HepG2 (cell line): ENCODE results near the gene RPL3. TPM values are rescaled to one million over a fixed set of nuclear protein-coding genes. Genes with fewer than 3 reads are reported as not detected.

ENCODE experiments used
- AHR ChIP-seq: IDR thresholded peaks from 2 replicates; pipeline ENCODE4 v1.6.1; 2018; ENCODE audit warnings: missing genetic modification reagents, missing compliant biosample characterization
- CEBPG ChIP-seq: IDR thresholded peaks from 2 replicates; pipeline ENCODE4 v1.6.1; 2016
- CREM ChIP-seq, 2 experiments: sonication (generic) in 1 of 2; formaldehyde crosslinking in 1 of 2; IDR thresholded peaks; 2 replicates each; pipeline versions ENCODE4 v1.4.0 to v1.6.1; 2016 to 2020; ENCODE audit warnings: antibody characterized with exemption in 1 of 2, mild to moderate bottlenecking in 1 of 2, missing genetic modification reagents in 1 of 2
- EED ChIP-seq: sonication (generic); formaldehyde crosslinking; IDR thresholded peaks from 2 replicates; pipeline ENCODE4 v1.5.0; 2020; ENCODE audit warnings: mild to moderate bottlenecking, missing genetic modification reagents
- GTF3A ChIP-seq: sonication (generic); formaldehyde crosslinking; conservative IDR thresholded peaks from 2 replicates; pipeline ENCODE4 v1.4.0; 2020; ENCODE audit warnings: mild to moderate bottlenecking, missing genetic modification reagents
- IKZF1 ChIP-seq: fragments of 450-650 bp; IDR thresholded peaks from 2 replicates; pipeline ENCODE4 v1.7.1; 2016
- JARID2 ChIP-seq: sonication (generic); formaldehyde crosslinking; IDR thresholded peaks from 2 replicates; pipeline ENCODE4 v1.8.1; 2023; ENCODE audit warnings: missing genetic modification reagents, inconsistent platforms; ENCODE audit not compliant: insufficient replicate concordance
- KDM1A ChIP-seq: IDR thresholded peaks from 2 replicates; pipeline ENCODE4 v1.6.1; 2016; ENCODE audit warnings: missing compliant biosample characterization
- MTA3 ChIP-seq: sonication (generic); formaldehyde crosslinking; IDR thresholded peaks from 2 replicates; pipeline ENCODE4 v1.4.0; 2020; ENCODE audit warnings: missing genetic modification reagents
- NFRKB ChIP-seq: fragments of 450-650 bp; IDR thresholded peaks from 2 replicates; pipeline ENCODE4 v1.6.1; 2017
- RCOR2 ChIP-seq: IDR thresholded peaks from 2 replicates; pipeline ENCODE4 v1.6.1; 2016; ENCODE audit warnings: missing biosample characterization, missing genetic modification reagents
- SMARCE1 ChIP-seq: fragments of 450-650 bp; IDR thresholded peaks from 2 replicates; pipeline ENCODE4 v1.6.1; 2017; ENCODE audit warnings: borderline replicate concordance
- ZNF296 ChIP-seq: sonication (generic); formaldehyde crosslinking; conservative IDR thresholded peaks from 2 replicates; pipeline ENCODE4 v1.5.0; 2020; ENCODE audit warnings: mild to moderate bottlenecking, missing genetic modification reagents
- ZNF337 ChIP-seq: sonication (generic); formaldehyde crosslinking; IDR thresholded peaks from 2 replicates; pipeline ENCODE4 v1.5.1; 2020; ENCODE audit warnings: missing genetic modification reagents, low read depth, mild to moderate bottlenecking, borderline replicate concordance
- ZNF350 ChIP-seq: sonication (generic); formaldehyde crosslinking; IDR thresholded peaks from 2 replicates; pipeline ENCODE4 v1.4.0; 2020; ENCODE audit warnings: mild to moderate bottlenecking, low read depth, missing genetic modification reagents, borderline replicate concordance
- ZNF431 ChIP-seq: sonication (generic); formaldehyde crosslinking; IDR thresholded peaks from 2 replicates; pipeline ENCODE4 v1.9.0; 2022; ENCODE audit warnings: missing genetic modification reagents, low read depth, mild to moderate bottlenecking, borderline replicate concordance
- ZNF576 ChIP-seq: sonication (generic); formaldehyde crosslinking; IDR thresholded peaks from 2 replicates; pipeline ENCODE4 v1.4.0; 2020; ENCODE audit warnings: mild to moderate bottlenecking, missing genetic modification reagents
- polyA plus RNA-seq, 8 experiments: library from polyadenylated mRNA; depleted of rRNA in 3 of 8; stranded (reverse) in 7 of 8; unstranded in 1 of 8; fragments of >200 nt; fragmentation: Illumina TruSeq in 4 of 8; extraction: Trizol in 4 of 8; gene quantifications; 2 replicates each; pipeline versions ENCODE4 v1.2.1 to v1.2.3, GENCODE V29; 2011 to 2016; ENCODE audit warnings: low read depth in 4 of 8, missing spikeins in 1 of 8, mixed read lengths in 1 of 8; ENCODE audit not compliant: insufficient read depth in 1 of 8
- total RNA-seq, 5 experiments: library from RNA; depleted of rRNA; stranded (reverse); fragments of >200 nt; fragmentation: Illumina TruSeq; extraction: Trizol; gene quantifications; 2 replicates each; pipeline ENCODE4 v1.2.3, GENCODE V29; 2016; ENCODE audit warnings: low read depth in 1 of 5
- TF ChIP-seq, protein P1 (sequence below): sonication (generic); formaldehyde crosslinking; IDR thresholded peaks from 2 replicates; pipeline ENCODE4 v1.5.0; 2020; ENCODE audit warnings: mild to moderate bottlenecking, missing genetic modification reagents, borderline replicate concordance
- TF ChIP-seq, protein P2 (sequence below): sonication (generic); formaldehyde crosslinking; IDR thresholded peaks from 2 replicates; pipeline ENCODE4 v1.8.0; 2022; ENCODE audit warnings: missing genetic modification reagents, low read depth, mild to moderate bottlenecking, borderline replicate concordance
- TF ChIP-seq, protein P3 (sequence below): sonication (generic); IDR thresholded peaks from 2 replicates; pipeline ENCODE4 v1.6.1; 2016; ENCODE audit warnings: low read depth, borderline replicate concordance
- TF ChIP-seq, protein P4 (sequence below): sonication (generic); formaldehyde crosslinking; IDR thresholded peaks from 2 replicates; pipeline ENCODE4 v1.4.0; 2020; ENCODE audit warnings: mild to moderate bottlenecking, missing genetic modification reagents, borderline replicate concordance

Gene RPL3
- total and polyA plus RNA-seq, 2 of the 13 experiments (the other 11 are each of a cell fraction or from before 2014, with no cell fraction given): 1,051 to 3,279 TPM

DNA sequence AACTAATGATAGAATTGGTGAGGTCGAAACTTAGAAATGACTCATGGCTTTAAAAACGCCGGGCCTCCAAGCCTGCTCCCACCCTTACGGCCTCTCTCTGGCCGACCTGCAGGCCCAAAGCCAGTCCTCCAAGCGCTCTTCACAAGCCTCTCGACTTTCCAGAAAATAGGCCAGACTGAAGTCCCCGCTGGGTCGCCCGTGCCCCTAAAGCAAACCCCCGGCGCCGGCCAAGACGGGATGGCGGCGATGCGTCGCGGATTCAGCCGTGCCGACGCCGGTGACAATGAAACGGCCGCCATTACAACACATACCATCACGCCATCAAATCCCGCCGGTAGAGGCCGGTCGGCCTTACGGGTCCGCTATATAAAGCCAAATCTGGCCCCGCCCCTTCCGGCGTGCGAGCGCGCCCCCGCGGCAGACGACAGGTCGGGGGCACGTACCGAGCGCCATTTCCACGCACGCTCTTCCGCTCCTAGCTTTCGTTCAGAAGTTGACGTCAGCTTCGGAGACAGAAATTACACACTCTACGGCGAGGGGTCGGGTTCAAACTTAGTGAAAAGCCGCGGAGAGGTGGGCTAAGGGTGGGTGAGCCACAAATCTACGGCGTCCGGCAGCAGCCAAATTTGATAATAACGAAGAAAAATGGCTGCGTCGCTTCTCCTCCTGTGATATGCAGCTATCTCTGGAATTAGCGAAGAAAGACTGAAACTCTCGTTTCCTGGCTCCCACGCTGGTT is at the start of gene RPL3 (continued):
- TF ChIP-seq, protein P1, sequence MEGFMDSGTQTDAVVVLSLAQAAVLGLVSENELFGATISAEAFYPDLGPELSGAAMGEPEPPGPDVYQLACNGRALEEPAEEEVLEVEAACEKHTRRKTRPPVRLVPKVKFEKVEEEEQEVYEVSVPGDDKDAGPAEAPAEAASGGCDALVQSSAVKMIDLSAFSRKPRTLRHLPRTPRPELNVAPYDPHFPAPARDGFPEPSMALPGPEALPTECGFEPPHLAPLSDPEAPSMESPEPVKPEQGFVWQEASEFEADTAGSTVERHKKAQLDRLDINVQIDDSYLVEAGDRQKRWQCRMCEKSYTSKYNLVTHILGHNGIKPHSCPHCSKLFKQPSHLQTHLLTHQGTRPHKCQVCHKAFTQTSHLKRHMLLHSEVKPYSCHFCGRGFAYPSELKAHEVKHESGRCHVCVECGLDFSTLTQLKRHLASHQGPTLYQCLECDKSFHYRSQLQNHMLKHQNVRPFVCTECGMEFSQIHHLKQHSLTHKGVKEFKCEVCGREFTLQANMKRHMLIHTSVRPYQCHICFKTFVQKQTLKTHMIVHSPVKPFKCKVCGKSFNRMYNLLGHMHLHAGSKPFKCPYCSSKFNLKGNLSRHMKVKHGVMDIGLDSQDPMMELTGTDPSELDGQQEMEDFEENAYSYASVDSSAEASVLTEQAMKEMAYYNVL (CRISPR knock-in tag): peak; percentile 76; the same call in 1 of the 2 replicates
- TF ChIP-seq NFRKB: peak; percentile 75
- TF ChIP-seq EED: peak; percentile 55; the same call in 1 of the 2 replicates
- TF ChIP-seq, protein P2, sequence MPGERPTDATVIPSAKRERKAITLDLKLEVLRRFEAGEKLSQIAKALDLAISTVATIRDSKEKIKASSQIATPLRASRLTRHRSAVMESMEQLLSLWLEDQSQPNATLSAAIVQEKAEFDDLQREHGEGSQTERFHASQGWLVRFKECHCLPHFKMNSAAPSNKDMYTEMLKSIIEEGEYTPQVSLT (CRISPR knock-in tag): no peak
- peak; percentile 36; the same call in 1 of the 2 replicates for TF ChIP-seq RCOR2 (CRISPR knock-in tag)
- TF ChIP-seq ZNF350 (CRISPR knock-in tag): peak; percentile 76; the same call in 1 of the 2 replicates
- 0 out of 2 replicates have a peak, but pooled peaks have one; percentile 46 for TF ChIP-seq CEBPG
- TF ChIP-seq ZNF337: no peak
- no peak for TF ChIP-seq KDM1A
- TF ChIP-seq ZNF296 (CRISPR knock-in tag): no peak
- peak; percentile 91; the same call in 1 of the 2 replicates for TF ChIP-seq AHR (CRISPR knock-in tag)
- TF ChIP-seq ZNF576 (CRISPR knock-in tag): no peak; the same call in 1 of the 2 replicates
- peak; percentile 94 for TF ChIP-seq CREM (IDR thresholded peaks at IDR 0.05)
- TF ChIP-seq CREM (CRISPR knock-in tag; IDR thresholded peaks at IDR 0.05): no peak
- TF ChIP-seq ZNF431: peak; percentile 61; the same call in 1 of the 2 replicates
- no peak for TF ChIP-seq GTF3A (CRISPR knock-in tag)
- no peak for TF ChIP-seq MTA3 (CRISPR knock-in tag)
- no peak for TF ChIP-seq IKZF1
- TF ChIP-seq, protein P3, sequence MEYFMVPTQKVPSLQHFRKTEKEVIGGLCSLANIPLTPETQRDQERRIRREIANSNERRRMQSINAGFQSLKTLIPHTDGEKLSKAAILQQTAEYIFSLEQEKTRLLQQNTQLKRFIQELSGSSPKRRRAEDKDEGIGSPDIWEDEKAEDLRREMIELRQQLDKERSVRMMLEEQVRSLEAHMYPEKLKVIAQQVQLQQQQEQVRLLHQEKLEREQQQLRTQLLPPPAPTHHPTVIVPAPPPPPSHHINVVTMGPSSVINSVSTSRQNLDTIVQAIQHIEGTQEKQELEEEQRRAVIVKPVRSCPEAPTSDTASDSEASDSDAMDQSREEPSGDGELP: no peak; the same call in 1 of the 2 replicates
- TF ChIP-seq, protein P4, sequence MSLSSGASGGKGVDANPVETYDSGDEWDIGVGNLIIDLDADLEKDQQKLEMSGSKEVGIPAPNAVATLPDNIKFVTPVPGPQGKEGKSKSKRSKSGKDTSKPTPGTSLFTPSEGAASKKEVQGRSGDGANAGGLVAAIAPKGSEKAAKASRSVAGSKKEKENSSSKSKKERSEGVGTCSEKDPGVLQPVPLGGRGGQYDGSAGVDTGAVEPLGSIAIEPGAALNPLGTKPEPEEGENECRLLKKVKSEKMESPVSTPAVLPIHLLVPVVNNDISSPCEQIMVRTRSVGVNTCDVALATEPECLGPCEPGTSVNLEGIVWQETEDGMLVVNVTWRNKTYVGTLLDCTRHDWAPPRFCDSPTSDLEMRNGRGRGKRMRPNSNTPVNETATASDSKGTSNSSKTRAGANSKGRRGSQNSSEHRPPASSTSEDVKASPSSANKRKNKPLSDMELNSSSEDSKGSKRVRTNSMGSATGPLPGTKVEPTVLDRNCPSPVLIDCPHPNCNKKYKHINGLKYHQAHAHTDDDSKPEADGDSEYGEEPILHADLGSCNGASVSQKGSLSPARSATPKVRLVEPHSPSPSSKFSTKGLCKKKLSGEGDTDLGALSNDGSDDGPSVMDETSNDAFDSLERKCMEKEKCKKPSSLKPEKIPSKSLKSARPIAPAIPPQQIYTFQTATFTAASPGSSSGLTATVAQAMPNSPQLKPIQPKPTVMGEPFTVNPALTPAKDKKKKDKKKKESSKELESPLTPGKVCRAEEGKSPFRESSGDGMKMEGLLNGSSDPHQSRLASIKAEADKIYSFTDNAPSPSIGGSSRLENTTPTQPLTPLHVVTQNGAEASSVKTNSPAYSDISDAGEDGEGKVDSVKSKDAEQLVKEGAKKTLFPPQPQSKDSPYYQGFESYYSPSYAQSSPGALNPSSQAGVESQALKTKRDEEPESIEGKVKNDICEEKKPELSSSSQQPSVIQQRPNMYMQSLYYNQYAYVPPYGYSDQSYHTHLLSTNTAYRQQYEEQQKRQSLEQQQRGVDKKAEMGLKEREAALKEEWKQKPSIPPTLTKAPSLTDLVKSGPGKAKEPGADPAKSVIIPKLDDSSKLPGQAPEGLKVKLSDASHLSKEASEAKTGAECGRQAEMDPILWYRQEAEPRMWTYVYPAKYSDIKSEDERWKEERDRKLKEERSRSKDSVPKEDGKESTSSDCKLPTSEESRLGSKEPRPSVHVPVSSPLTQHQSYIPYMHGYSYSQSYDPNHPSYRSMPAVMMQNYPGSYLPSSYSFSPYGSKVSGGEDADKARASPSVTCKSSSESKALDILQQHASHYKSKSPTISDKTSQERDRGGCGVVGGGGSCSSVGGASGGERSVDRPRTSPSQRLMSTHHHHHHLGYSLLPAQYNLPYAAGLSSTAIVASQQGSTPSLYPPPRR: no peak
- peak; percentile 40 for TF ChIP-seq JARID2 (CRISPR knock-in tag)
- no peak for TF ChIP-seq SMARCE1
